Prostate gland (tissue), 2 donors: ENCODE measurements around the gene COIL. TPM values are rescaled to one million over a fixed set of nuclear protein-coding genes. Genes with fewer than 3 reads are reported as not detected.

Experiments
- DNase-seq: peaks from one replicate; pipeline ENCODE4 v3.0.0-alpha.2; 2019; ENCODE audit warnings: low spot score
- H3K27ac ChIP-seq, 2 donors: fragments of 200-600 bp; sonication (generic); 2 replicates each; pipeline ENCODE4 v1.5.1; 2017 to 2019
- H3K27me3 ChIP-seq: fragments of 200-600 bp; sonication (generic); replicated peaks from 2 replicates; pipeline ENCODE4 v1.5.1; 2019; ENCODE audit not compliant: insufficient read depth
- H3K36me3 ChIP-seq, 2 donors: fragments of 200-600 bp; sonication (generic); 1 replicate in 1 of 2; 2 replicates in 1 of 2; pipeline versions ENCODE4 v1.5.1 to v1.8.1; 2017 to 2019
- H3K4me1 ChIP-seq: fragments of 200-600 bp; sonication (generic); replicated peaks from 2 replicates; pipeline ENCODE4 v1.5.1; 2019
- H3K4me3 ChIP-seq, 2 donors: fragments of 200-600 bp; sonication (generic); 2 replicates each; pipeline ENCODE4 v1.5.1; 2017 to 2019
- H3K9me3 ChIP-seq: fragments of 200-600 bp; sonication (generic); 2 replicates; pipeline ENCODE4 v1.5.1; 2017
- CTCF ChIP-seq, 4 experiments: fragments of 200-600 bp in 2 of 4; fragments of 450-650 bp in 2 of 4; sonication (generic) in 2 of 4; IDR thresholded peaks; 1 replicate in 3 of 4; 2 replicates in 1 of 4; pipeline ENCODE4 v1.5.1; 2016 to 2019; ENCODE audit warnings: antibody characterized with exemption in 4 of 4, mild to moderate bottlenecking in 2 of 4, moderate library complexity in 2 of 4
- POLR2A ChIP-seq: fragments of 450-650 bp; IDR thresholded peaks from one replicate; pipeline ENCODE4 v1.6.1; 2016; ENCODE audit warnings: antibody characterized with exemption, mild to moderate bottlenecking
- POLR2AphosphoS5 ChIP-seq: sonication (generic); formaldehyde crosslinking; IDR thresholded peaks from one replicate; pipeline ENCODE4 v1.6.1; 2017; ENCODE audit warnings: antibody characterized with exemption
- WGBS: methylation state at CpG from one replicate; pipeline ENCODE4 v1.1.5; 2018; 5-methylcytosine and 5-hydroxymethylcytosine counted together
- intact Hi-C: fragments of 100-400 bp; cut with DNase I; formaldehyde crosslinking; loops from one replicate; pipeline ENCODE4 v1.14.2; 2022
- microRNA counts, 2 donors: library from miRNA; unstranded; fragments of <30 nt; microRNA quantifications; one replicate each; lab custom pipeline; 2016 to 2017
- total RNA-seq, 2 donors: library from RNA; depleted of rRNA; stranded (reverse); fragments of >200 nt; gene quantifications; one replicate each; pipeline ENCODE4 v1.1.0, GENCODE V29; 2016

COIL gene
- total RNA-seq, 2 donors from 2014 or later: 14.8 to 22.3 TPM

GRCh38 chr17:56890906-56891674, 69.8 kb downstream of the COIL start:
- intact Hi-C loops: no loop called here
- TF ChIP-seq POLR2AphosphoS5 (no peak), POLR2A (no peak), CTCF (IDR thresholded peaks at IDR 0.05) (no peak)
- no peaks in the 10 kb centered on the region for H3K9me3 ChIP-seq
- H3K36me3 ChIP-seq: peaks cover 0 to 2% of the 10 kb centered on the region in 2 donors
- H3K27me3 ChIP-seq: no peaks in the 10 kb centered on the region
- WGBS: 76% methylated on average over 7 of the region's 7 CpGs
- DNase-seq: no peak
- no peaks in the 10 kb centered on the region for H3K4me1 ChIP-seq
- H3K4me3 ChIP-seq: no peak overlapping the region
- no peak overlapping the region for H3K27ac ChIP-seq

- H3K36me3 ChIP-seq: peaks cover 0 to 2% of the 10 kb centered on the region in 2 donors
- DNase-seq: no peak
- TF ChIP-seq POLR2AphosphoS5 (no peak), POLR2A (no peak)
- H3K4me1 ChIP-seq: no peaks in the 10 kb centered on the region
- WGBS: 93% methylated on average over 6 of the region's 6 CpGs
- H3K27me3 ChIP-seq: no peaks in the 10 kb centered on the region
- no peaks in the 10 kb centered on the region for H3K9me3 ChIP-seq
- no peak overlapping the region for H3K4me3 ChIP-seq
- H3K27ac ChIP-seq: no peak overlapping the region
- intact Hi-C loops: no loop called here
These were observed 70.5 kb downstream of the COIL start for GRCh38 chr17:56890390-56890789.

MicroRNAs encoded within 50 kb of the gene (microRNA counts, 767-probe panel; counts per million panel counts)
- microRNA hsa-miR-3614-5p (lab: Ali Mortazavi, UCI): 268 to 431 counts per million in 2 donors

Other genes with a start within 250 kb of the COIL start
- gene C17orf67, start 127.1 kb downstream of the COIL start, total RNA-seq: 1 to 10 TPM; 2.5 to 2.6 TPM
- 10 to 100 TPM in 1 of 2 donors, 1 to 10 TPM in 1; 7.7 to 13.3 TPM for gene DGKE, start 126.9 kb downstream of the COIL start, total RNA-seq
- 10 to 100 TPM; 28.7 to 49.0 TPM for gene TRIM25, start 47.0 kb downstream of the COIL start, total RNA-seq
- 100 to 1,000 TPM; 103 to 182 TPM for gene SCPEP1, start 17.1 kb upstream of the COIL start, total RNA-seq
- gene AKAP1, start 124.2 kb upstream of the COIL start, total RNA-seq: 100 to 1,000 TPM in 1 of 2 donors, 10 to 100 TPM in 1; 61.7 to 124 TPM